ENCODE results near the gene NFE2.
"Not testable (repeated sequence)": the region's sequence is repeated elsewhere in the genome, so short reads cannot be mapped to it uniquely, and the experiment has no call there.

Gene NFE2

DNA sequence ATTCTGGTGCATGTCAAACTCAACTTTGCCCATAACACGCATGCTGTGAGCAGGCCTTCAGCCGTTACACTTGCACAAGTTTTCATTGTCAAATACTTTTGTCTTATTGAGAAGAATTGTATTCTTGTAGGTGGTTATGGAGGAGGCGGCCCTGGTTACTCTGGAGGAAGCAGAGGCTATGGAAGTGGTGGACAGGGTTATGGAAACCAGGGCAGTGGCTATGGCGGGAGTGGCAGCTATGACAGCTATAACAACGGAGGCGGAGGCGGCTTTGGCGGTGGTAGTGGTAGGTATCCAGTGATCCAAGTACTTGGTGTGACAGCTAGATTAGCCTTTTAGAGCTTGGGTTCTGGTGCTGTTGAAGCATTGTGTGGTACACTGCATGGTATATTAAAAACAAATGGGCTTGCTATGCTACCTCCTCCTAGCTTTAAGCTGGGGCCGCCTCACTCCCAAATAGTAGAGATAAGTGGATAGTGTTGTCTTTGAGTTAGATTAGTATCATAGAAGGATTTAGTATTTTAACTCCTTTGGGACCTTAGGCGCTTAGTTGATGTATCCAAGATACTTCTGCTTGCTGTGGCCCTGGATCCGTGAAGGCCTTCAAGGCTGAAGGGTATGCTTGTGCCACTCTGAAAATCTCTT, 17.7 kb downstream of the NFE2 start:
- DNase-seq (ENCODE audit: low read depth in 3 of 3), result no peak

DNA sequence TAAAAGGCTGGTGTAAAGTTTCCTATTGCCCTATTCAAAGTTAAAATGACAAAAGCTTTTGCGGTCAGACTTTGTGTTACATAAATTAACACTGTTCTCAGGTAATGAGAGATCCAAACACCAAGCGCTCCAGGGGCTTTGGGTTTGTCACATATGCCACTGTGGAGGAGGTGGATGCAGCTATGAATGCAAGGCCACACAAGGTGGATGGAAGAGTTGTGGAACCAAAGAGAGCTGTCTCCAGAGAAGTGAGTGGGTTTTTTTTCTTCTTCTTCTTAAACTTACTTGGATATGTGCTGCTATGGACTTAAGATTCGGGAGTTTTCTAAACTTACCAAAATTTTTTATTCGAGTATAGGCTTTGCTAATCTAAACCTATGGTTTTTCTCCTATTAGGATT, 19.1 kb downstream of the NFE2 start:
- DNase-seq (ENCODE audit: low read depth in 3 of 3), result not testable (repeated sequence)

DNA sequence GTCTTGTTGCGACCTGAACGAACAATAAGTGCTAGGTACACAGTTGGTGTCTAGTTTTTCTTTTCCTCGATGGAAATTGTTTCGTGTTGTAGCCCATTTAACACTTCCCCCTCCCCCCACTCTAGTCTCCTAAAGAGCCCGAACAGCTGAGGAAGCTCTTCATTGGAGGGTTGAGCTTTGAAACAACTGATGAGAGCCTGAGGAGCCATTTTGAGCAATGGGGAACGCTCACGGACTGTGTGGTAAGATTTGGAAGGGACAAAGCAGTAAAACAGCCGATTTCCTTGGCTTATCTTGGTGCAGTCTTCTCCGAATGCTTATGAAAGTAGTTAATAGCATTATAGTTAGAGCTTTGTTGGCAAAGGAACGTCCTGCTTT, 19.6 kb downstream of the NFE2 start:
- DNase-seq (ENCODE audit: low read depth in 3 of 3), result not testable (repeated sequence)

DNA sequence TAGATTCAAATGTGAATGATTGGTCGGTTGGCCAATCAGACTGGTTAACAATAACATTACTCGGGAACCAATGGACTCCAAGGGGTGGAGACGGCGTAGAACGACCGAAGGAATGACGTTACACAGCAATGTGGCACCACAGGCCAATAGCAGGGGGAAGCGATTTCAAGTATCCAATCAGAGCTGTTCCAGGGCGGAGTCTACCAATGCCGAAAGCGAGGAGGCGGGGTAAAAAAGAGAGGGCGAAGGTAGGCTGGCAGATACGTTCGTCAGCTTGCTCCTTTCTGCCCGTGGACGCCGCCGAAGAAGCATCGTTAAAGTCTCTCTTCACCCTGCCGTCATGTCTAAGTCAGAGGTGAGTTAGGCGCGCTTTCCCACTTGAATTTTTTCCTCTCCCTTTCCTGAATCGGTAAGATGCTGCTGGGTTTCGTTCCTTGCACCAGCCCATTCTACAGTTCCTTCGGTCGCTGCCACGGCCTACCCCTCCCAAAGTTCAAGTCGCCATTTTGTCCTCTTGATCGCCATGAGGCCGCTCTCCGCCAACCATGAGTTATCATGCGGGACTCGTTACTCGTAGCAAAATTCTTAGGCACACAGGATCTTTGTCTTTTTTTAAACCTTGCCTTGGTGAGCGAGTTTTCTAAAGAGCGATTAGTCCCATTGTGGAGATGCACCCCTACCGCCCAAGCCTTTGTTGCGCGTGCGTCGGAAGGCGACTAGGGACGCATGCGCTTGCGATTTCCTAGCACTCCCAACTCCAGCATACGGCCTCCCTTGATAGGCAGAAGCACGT, 20.2 kb downstream of the NFE2 start, which contains the start of gene HNRNPA1:
HNRNPA1 (plus strand) TSS at position 259 of the 793 bp plus-strand sequence; CDS start at position 341, 82 bp downstream.
- peak; percentile 68 to 94 (median 91) for DNase-seq (ENCODE audit: low read depth in 3 of 3)

DNA sequence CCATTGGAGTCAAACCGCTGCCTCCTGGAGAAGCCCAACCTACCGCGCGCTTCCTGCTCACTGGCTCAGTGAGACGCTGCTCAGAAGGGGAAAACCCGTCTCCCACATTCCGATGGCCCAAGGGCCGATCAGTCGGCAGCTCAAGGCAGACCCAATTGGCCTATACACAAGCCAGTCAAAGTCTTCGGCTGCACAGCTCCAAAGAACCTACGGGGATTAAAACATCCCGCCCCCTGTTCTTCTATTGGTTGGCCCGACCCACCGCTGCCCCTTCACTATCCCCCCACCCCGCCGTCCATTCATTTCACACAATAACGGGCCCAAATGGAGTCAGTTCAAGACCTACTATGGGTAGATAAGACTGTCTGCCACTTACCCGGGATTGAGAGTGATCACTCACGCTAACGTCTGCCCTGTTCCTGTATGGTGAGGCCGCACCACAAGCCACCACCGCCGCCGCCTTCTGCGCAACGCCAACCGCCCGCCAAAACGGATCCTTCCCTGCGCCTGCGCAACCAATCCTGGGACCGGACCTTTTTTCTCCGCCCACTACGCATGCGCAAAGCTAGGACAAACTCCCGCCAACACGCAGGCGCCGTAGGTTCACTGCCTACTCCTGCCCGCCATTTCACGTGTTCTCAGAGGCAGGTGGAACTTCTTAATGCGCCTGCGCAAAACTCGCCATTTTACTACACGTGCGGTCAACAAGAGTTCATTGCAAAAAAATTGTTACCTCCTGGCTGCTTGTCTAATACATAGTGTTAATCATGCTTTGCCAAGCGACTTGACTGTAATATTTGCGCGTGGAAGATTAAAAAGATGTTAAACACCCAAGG, 21.0 kb downstream of the NFE2 start, which contains the start of gene CBX5:
CBX5 (minus strand) TSS at position 491 of the 836 bp plus-strand sequence. CDS start 22,472 bp downstream, outside the sequence.
- DNase-seq (ENCODE audit: low read depth in 3 of 3), result peak; percentile 98 to 99 (median 99)

DNA sequence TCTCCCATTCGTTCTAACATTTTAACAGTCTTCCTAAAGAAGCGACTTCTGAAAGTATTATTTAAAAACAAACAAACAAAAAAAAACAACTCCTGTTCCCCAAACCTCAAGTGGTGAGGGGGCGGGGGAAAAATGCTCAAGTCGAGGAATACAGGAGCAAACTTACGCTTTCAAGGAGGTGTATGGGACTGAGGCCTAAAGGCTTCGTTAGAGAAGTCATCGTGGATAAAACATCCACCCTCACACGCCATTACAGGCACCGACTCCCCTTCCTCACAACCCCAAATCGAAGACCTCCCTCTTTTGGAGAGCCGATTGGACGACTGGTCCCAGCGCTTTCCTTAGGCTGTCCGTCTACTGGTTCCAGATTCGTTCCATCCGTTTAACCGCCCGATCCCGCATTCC, 21.6 kb downstream of the NFE2 start:
- no peak for DNase-seq (ENCODE audit: low read depth in 3 of 3)

DNA sequence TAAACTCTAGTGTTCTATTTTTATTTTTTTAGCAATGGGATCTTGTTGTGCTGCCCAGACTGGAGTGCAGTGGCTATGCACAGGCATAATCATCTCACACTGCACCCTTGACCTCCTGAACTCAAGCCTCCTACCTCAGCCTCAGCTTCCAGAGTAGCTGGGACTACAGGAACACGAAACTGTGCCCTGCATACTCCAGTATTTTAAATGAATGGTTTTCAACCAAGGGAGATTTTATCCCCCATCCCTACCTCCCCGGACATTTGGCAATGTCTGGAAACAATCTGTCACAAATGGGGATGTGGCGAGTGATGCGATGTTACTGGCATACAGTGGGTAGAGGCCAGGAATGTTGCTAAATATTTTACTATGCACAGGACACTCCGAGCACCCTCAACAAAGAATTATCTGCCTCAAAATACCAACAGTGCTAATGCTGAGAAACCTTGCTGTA, 23.0 kb downstream of the NFE2 start:
- no peak for DNase-seq (ENCODE audit: low read depth in 3 of 3)

DNA sequence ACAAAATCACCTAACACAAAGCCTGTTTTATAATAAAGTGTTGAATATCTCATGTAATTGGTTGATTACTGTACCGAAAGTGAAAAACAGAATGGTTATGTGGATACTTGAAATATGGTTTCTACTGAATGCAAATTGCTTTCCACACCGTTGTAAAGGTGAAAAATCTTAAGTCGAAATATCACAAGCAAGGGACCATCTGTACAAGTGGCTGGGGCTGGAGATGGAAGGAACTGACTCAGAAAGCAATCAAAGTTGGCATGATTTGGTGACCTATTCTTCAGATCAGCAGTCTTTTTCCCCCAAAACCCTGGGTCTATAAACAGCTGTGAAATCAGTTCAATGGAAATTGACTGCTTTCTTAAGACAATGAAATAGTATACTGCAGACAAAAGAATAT, 24.4 kb downstream of the NFE2 start:
- no peak for DNase-seq (ENCODE audit: low read depth in 3 of 3)

DNA sequence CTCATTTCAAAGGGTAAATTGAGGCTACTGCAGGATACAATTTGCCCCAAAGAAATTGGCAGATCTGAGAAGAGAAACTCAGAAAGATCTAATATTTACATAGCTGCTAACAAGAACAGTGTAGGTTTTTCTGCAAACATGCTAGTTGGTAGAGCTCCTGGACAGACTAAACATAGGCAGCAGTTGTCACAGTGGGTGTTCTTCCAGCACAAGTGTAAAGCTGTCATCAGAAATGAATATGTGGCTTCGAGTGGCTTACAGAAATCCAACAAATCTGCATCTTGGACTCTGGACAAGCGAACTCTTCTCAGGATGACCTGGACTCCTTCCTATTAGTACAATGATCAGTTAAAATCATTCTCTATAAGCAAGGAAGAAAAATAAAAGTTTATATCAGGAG, 26.8 kb downstream of the NFE2 start:
- DNase-seq (ENCODE audit: low read depth in 3 of 3), result no peak

DNA sequence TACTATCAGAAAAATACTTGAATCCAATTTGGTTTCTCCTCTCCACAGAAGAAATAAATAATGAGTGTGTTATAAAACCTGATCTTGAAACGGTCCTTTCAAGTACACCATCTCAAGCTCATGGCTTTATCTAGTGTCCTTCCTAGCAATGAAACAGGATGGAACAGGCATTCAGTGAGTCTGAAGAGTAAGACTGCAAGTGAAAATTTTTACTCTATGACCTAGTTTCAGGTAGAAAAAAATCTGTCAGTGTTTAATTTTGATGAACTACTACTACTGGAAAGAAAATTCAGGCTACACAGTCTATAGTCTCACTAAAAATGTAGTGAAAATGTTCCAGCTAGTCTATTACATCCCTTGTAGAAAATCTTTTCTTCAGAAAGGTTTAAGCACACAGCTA, 28.6 kb downstream of the NFE2 start:
- no peak for DNase-seq (ENCODE audit: low read depth in 3 of 3)

DNA sequence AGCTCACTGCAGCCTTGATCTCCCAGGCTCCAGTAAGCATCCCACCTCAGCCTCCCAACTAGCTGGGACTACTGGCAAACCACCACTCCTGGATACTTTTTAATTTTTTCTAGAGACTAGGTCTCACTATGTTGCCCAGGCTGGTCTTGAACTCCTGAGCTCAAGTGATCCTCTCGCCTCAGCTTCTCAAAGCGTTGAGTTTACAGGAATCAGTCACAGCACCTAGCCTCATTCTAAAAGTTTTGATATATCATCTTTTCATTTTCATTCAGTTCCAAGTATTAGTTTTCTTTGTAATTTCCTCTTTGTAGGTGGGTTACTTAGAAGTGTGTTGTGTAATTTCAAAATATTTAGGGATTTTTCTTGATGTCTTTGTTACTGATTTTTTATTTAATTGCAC, 30.5 kb downstream of the NFE2 start:
- DNase-seq (ENCODE audit: low read depth in 3 of 3), result no peak

DNA sequence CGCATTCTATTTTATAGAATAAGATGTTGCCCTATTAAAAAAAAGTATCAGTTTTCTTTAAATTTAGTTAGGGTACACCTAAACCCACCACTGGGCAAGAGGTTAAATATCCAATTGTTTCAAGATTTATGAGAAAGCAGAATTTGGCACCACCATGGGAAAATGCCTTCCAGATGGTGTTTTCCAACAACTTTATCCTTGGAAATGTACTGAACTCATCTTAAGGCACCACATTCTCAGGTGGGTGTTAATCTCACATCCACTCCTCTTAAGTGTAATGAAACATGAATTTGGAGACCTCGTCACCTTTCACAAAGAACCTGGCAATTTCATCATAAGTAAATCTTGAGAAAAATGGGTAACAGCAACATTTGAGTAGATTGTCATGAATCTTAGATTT, 34.0 kb downstream of the NFE2 start:
- no peak for DNase-seq (ENCODE audit: low read depth in 3 of 3)

DNA sequence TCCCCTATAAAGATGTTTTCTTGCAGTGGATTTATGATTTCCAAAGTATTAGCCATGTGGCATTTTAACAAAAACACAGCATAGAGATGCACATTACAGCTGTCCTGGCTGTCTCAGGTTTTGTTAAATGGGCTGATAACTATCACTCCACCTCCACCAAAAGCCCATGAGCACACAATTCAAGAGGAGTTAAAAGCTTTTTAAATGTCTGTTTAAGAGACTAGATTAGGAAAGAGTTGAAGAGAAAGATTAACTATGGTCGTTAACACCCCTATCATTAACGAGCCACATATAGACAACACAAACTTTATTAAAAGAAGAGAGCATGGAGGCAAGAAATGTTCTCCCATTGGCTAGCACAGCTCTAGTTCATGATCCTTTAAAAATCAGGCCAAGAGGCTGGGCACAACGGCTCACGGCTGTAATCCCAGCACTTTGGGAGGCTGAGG, 35.4 kb downstream of the NFE2 start:
- no peak for DNase-seq (ENCODE audit: low read depth in 3 of 3)

DNA sequence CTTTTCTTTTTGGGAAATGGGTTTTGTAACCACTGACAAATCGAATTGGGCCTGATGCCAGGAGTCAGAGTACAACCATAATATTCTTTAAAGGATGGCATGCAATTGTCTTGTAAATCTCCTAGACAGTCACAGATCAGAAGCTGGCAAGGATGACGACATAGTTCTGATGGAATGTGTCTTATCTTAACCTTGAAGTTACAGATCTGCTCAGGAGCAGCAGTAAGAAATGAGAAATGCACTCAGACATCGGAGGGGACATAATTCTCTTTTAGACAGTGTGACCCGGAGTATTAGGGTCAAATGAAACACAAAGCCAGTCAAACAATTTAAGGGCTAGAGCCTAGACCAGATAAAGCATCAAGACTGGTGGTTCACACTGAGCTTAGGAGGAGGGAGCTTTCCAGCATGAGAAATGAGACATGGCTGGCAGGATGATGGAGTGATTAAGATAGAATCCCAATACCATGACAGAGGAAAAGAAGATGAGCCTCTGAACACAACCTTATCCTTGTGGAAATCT, 38.4 kb downstream of the NFE2 start:
- no peak for DNase-seq (ENCODE audit: low read depth in 3 of 3)

DNA sequence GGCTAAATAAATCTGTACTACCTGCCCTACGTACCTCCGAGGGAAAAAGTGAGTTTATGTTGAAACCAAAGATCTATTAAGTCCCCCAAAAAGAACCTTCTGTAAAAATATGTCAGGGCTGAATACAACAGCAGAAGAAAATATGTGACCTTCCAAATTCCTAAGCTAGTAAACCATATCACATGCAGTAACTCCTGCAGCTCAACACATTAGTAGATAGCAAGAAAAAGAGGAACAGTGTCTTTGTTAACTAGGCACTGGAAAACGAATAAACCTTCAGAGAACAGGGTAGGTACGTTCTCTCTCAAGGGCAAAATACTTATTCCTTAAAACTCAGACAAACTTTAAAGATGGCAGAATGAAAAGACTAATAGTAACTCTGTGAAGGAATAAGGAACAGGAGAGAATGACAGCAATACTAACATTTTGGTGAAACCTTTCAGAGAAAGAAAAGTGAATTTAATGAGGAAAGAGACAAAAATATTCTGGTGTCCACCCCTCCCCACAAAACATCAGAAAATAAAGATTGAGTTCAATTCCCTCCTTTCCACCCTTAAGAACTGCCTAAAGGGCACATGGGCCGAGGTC, 38.9 kb downstream of the NFE2 start:
- no peak for DNase-seq (ENCODE audit: low read depth in 3 of 3)

DNA sequence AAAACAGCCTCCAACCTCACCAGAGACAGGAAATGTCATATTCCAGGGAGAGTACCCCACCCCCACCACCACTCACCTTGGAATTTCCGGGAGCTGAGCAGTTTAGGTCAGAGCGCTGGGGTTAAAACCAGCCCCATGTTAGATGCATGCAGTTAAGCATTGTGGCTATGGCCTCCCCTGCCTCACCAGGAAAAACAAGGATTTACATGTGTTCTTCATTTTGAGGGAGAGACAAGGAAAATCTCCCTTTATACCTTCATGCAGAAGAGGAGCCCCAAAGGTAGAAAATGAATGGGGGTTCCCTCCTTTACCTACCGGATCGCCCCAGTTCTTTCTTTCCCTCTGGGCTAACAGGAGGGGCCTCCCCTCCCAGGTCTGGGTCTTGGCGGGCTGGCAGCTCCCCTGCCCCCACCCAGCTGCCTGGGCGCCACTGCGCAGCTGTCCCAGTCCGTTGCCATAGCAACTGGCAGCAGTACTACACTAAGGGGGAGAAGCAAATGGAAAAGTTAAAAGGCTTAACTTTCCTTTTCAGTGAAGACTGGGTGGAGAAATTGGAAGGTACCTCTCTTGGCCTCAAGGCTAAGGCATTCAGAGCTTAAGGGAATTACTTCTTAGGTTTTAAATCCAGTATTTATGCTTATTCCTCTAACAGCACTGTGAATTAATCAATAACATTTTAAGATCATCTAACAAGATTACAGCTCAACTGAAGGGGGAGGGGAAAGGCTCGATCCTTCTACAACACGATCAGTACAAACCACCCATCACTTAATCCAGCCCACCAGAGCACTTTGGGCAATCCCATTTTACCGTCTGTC, 41.4 kb downstream of the NFE2 start:
- DNase-seq (ENCODE audit: low read depth in 3 of 3), result no peak

DNA sequence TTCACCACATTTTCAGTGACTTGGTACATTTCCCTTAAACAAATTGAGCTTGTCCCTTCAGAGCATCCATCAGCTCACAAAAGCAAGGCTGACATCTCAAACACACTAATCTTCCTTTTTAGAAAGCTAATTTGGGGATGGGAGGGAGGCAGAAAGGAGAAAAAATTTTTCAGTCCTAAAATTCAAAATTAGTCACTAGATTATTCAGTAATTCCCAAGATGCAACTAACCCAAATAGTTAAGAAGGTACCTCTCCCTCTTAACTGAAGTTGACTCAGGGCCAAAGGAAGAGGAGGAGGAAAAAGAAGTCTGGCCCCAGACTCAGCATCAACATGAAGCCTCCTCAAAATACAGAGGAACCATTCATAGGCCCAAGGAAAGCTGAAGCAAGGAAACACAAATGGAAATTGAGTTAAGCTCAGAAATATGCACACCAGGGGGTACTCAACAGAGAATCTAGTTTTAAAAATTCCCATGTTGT, 42.6 kb downstream of the NFE2 start:
- no peak for DNase-seq (ENCODE audit: low read depth in 3 of 3)

DNA sequence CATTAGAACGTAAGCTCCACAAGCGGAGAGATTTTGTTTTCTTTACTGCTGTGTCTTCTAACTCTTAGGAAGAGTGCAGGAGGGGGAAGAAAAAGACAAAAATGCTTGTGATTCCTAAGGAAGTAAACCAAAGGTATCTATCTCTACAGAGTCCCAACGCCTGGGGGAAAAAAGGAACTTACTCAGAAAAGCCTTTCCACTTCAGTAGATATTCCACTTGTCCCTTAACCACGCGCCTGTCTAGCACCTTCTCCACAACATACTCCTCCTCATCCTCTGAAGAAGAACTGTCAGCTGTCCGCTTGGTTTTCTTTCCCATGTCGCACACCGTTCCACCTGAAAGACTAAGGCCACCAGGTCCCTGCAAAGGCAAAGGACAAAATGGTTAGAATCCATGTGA, 43.5 kb downstream of the NFE2 start:
- DNase-seq (ENCODE audit: low read depth in 3 of 3), result no peak

DNA sequence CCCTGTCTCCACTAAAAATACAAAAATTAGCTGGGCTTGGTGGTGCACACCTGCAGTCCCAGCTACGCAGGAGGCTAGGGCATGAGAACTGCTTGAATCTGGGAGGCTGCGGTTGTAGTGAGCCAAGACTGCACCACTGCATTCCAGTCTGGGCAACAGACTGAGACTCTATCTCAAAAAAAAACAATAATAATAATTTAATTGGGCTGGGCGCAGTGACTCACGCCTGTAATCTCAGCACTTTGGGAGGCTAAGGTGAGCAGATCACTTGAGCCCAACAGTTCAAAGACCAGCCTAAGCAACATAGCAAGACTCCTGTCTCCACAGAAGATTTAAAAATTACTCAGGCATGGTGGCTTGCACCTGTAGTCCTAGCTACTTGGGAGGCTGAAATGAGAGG, 47.6 kb downstream of the NFE2 start:
- DNase-seq (ENCODE audit: low read depth in 3 of 3), result no peak

DNA sequence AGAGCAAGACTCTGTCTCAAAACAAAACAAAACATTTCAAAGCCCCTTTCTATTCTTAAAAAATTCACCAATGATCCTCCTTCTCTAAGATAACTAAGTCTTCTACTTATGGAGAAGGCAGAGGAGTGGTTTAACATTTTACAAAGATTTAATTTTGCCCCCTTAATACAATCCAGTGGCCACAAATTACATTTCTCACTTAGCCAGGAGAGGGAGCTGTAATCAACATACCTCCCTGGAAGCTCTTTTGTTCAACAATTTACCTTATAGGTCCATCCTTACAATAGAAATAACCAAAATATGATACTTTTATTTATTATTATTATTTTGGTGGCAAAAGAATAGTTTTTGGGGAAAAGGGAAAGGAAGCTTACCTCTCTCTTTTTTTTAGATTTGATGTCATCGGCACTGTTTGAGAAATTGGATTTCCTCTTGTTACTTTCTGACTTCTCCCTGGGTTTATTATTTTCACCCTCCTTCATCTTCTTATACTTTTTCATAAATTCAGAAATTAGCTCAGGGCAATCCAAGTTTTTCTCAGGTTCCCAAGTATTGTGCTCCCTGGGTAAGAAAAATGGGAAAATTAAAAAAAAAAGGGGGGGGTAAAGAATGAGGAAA, 49.0 kb downstream of the NFE2 start:
- no peak for DNase-seq (ENCODE audit: low read depth in 3 of 3)
